Superior temporal gyrus (tissue), 1 donor: ENCODE results near the gene NTF4.

ENCODE experiments used
- DNase-seq: peaks from one replicate; pipeline ENCODE4 v3.0.0-alpha.2; 2016; ENCODE audit errors: extremely low spot score

Gene NTF4

GRCh38 chr19:49064768-49065611 is at the start of gene NTF4:
TSS of gene NTF4 (minus strand) at chr19:49064818. CDS start at chr19:49061997, 2,821 bp downstream.
- no peak for DNase-seq

- peak; percentile 60 for DNase-seq
These were observed 49.4 kb upstream of the NTF4 start, which contains the start of gene LIN7B for GRCh38 chr19:49113762-49114629. TSS of gene LIN7B (plus strand) at chr19:49114370. CDS start at chr19:49114405, 35 bp downstream.

- no peak for DNase-seq
These were observed 46.8 kb upstream of the NTF4 start for GRCh38 chr19:49111218-49111998.

GRCh38 chr19:49110567-49110966 is 45.9 kb upstream of the NTF4 start:
- peak; percentile 34 for DNase-seq

GRCh38 chr19:49109569-49110233 is 45.1 kb upstream of the NTF4 start:
- DNase-seq = no peak

GRCh38 chr19:49109051-49109450 is 44.4 kb upstream of the NTF4 start:
- DNase-seq = no peak

- DNase-seq = no peak
These were observed 43.2 kb upstream of the NTF4 start for GRCh38 chr19:49107625-49108459.

GRCh38 chr19:49106648-49107135 is 42.1 kb upstream of the NTF4 start:
- DNase-seq = peak; percentile 59

GRCh38 chr19:49104229-49104864 is 39.7 kb upstream of the NTF4 start:
- no peak for DNase-seq

- DNase-seq = no peak
These were observed 38.9 kb upstream of the NTF4 start for GRCh38 chr19:49103331-49104085.

GRCh38 chr19:49102303-49102702 is 37.7 kb upstream of the NTF4 start:
- DNase-seq = no peak

- no peak for DNase-seq
These were observed 36.5 kb upstream of the NTF4 start for GRCh38 chr19:49101160-49101559.

GRCh38 chr19:49098795-49099194 is 34.2 kb upstream of the NTF4 start:
- DNase-seq = no peak

- peak; percentile 89 for DNase-seq
These were observed 33.1 kb upstream of the NTF4 start for GRCh38 chr19:49097453-49098288.

- peak; percentile 61 for DNase-seq
These were observed 30.2 kb upstream of the NTF4 start for GRCh38 chr19:49094505-49095482.

- DNase-seq = no peak
These were observed 28.1 kb upstream of the NTF4 start for GRCh38 chr19:49092686-49093085.
